Measurements from ENCODE around the gene ZRSR2.
"Not testable (repeated sequence)": the region's sequence is repeated elsewhere in the genome, so short reads cannot be mapped to it uniquely, and the experiment has no call there.

Gene ZRSR2, protein sequence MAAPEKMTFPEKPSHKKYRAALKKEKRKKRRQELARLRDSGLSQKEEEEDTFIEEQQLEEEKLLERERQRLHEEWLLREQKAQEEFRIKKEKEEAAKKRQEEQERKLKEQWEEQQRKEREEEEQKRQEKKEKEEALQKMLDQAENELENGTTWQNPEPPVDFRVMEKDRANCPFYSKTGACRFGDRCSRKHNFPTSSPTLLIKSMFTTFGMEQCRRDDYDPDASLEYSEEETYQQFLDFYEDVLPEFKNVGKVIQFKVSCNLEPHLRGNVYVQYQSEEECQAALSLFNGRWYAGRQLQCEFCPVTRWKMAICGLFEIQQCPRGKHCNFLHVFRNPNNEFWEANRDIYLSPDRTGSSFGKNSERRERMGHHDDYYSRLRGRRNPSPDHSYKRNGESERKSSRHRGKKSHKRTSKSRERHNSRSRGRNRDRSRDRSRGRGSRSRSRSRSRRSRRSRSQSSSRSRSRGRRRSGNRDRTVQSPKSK

DNA sequence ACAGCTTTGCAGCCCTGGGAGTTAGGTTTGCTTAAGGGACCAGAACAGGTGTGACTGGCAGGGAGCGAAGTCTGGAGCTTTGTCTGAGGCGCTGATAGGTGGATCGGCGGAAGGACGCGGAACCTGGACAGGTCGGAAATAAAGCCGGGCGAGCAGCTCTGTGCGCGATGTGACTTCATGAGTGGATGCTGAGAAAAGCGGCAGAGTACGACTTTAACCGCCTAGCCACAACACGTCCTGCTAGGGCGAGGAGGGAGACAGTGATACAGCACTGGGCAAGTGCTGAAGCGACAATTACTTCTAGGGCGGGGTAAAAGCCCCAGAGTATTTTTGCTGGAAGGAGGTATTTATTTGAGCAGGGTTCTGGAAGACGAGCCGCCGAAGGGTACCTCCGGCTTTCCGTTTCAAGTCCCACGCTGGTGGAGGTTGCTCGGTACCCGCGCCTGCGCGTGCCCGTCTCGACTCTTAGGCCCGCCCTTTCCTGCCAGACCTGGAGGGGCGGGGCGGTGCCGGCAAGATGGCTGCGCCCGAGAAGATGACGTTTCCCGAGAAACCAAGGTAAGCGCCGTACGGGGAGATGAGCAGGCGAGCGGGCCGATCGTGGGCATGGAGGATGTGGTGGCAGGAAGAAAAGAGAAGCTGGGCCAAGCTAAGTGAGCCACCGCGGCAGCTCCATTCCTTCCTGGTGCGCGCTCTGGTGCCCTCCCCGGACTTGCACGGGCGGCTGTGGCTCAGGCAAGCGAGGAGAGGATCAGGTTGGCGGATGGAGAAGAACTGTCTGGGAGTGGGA is at the start of gene ZRSR2:
Gene ZRSR2 (plus strand): TSS at position 506 of the 790 bp plus-strand sequence. CDS start 12 bp downstream, at position 518.
- peak in 1 of 2 experiments; percentile 11 for DNase-seq (ENCODE audit: low read depth in 2 of 2)

DNA sequence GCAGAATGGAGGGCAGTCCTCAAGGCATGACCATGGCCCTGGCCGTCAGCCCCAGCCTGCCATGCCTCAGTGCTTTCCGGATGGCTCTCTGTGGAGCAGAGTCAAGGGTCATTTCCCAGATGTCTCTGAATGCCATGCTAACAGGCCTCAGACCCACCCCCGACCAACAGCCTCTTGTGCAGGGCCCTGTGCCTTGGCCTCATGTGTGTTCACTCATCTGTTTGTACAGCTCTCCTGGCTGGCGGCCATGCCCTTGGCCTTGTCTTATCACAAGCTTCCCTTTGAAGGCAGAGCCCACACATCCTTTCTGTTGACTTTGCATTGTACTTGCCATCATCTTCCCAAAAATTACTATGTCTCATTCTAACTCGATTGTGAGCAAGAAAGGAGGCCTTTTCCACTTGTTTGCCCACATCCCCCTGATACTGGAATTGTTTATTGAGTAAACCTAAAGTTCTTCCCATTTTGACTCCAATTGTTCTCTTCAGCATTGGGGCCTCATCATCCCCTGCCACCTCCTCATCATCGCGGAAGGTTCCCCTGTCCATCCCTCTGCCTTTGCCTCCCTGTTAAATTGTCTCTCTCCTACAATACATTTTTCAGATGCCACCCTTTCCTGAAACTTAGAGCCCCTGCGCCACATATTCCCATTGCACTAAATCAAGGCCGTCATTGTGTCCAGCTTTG is 46.0 kb upstream of the ZRSR2 start:
- DNase-seq (ENCODE audit: low read depth in 2 of 2): no peak

DNA sequence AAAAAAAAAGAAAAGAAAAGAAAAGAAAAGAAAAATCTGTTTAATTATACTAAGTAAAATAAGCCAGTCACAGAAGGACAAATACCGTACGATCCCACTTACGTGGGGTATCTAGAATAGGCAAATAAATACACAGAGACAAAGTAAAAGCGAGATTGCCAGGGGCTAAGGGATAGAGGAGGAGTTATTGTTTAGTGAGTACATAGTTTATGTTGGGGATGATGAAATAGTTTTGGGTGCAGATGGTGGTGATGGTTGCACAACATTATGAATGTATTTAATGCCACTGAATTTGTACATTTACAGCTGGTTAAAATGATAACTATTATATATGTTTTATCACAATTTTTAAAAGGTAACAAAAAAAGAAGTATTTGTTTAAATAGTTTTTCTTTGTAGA is 45.1 kb upstream of the ZRSR2 start:
- DNase-seq (ENCODE audit: low read depth in 2 of 2): no peak

DNA sequence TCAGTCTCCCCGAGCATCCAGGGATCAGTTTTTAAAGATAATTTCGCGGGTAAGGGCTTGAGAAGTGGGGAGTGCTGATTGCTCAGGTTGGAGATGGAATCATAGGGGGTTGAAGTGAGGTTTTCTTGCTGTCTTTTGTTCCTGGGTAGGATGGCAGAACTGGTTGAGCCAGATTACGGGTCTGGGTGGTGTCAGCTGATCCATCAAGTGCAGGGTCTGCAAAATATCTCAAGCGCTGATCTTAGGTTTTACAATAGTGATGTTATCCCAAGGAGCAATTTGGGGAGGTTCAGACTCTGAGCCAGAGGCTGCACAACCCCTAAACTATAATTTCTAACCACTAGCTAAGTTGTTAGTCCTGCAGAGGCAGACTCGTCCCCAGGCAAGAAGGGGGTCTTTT is 43.6 kb upstream of the ZRSR2 start:
- not testable (repeated sequence) for DNase-seq (ENCODE audit: low read depth in 2 of 2)

DNA sequence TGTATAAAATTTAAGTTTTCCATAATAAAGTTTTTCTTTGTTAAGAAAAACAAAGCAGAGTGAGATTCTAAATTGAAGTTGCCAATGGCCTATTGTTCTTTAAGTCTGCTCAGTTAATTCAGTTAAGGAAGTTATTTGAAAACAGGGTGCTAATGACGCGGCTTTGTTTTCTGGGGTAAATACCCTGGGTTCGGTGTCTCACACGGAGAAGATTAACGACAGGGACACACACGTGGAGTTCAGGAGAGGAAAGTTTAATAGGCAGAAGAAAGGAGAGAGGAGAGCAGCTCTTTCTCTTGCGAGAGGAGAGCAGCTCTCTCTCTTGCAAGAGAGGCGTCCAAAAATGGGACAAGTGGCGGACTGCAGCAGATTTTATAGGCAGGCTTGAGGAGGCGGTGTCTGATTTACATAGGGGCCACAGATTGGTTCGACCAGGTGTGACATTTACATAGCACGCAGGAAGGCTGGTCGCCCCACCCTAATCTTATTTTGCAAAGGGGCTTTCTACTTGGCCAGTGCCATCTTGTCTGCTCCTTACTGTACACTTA is 42.6 kb upstream of the ZRSR2 start:
- no peak for DNase-seq (ENCODE audit: low read depth in 2 of 2)

DNA sequence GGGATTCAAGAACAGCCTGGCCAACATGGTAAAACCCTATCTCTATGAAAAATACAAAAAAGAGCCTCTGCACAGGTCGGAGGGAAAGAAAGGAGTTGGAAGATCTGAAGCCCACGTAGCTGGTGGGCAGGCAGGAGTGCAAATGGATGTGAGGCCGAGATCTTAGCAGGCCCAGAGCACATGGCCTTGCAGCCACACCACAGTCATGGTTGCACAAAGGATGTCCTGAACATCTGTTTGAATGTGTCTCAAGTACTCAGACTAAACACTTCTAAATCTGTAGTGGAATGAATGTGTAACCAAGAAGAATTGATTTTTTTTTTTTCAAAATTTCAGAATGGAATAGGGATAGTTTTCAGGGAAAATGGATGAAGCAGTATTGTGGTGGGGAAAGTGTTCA is 41.4 kb upstream of the ZRSR2 start:
- DNase-seq (ENCODE audit: low read depth in 2 of 2): no peak

DNA sequence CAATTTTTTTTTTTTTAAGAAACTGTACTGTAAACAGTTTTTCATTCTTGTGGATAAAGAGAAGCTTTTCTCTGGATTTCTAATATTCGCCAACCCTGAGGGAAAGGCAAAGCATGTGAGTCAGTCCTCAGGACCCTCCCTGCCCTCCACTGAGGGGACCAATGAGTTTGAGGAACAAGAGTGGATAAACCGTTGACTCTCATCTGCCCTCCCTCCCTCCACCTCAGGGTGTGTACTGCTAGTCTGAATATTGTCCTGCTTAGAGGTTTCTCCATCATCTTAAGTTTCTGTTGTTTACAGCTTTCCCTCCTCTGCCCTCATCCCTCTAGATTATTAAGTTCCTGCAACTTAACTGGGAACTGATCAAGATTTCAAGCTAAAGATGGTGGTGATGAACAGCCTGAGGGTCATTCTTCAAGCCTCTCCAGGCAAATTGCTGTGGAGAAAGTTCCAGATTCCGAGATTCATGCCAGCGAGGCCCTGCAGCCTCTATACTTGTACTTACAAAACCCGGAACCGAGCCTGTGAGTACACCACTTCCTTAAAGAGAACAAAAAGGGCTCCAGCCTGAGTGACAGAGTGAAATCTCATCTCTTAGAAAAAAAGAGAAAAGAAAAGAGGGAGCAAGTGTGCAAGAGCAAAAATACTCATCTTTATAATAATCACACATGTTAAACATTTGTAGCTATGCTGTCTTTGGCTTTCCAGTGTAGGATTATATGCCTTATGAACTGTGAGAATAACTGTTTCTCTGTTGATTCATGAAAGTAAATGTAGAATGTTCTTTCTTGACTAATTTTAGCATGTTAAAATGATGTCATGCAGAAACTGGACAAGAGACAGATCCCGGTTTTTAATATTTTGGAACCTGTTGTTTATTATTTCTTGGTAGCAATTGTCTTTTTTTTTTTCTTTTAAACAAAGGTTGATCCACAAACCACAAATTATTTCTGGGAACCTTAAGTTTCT is 40.4 kb upstream of the ZRSR2 start:
- no peak for DNase-seq (ENCODE audit: low read depth in 2 of 2)

DNA sequence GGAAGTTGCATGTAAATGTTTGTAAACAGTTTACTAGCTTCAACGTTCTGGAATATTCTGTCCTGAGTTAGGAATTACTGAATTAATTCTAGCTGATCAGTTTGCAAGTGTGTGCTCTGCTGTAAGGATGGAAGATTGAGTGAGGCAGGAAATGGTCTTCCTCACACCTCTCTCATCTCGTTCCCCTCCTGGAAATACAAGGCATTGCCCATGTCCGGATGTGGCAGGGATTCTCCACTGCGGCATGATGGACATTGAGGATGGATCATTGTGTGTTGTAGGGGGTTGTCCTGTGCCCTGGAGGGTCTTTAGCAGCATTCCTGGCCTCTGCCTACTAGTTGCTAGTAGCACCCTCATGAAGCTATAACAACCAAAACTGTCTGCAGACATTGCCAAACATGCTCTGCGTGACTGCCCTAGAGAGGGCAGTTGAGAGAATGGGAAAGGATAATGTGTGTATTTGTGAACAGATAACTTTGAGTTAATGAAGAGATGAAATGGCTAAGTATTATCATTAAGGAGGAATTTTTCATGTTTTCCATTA is 39.6 kb upstream of the ZRSR2 start:
- DNase-seq (ENCODE audit: low read depth in 2 of 2): no peak

DNA sequence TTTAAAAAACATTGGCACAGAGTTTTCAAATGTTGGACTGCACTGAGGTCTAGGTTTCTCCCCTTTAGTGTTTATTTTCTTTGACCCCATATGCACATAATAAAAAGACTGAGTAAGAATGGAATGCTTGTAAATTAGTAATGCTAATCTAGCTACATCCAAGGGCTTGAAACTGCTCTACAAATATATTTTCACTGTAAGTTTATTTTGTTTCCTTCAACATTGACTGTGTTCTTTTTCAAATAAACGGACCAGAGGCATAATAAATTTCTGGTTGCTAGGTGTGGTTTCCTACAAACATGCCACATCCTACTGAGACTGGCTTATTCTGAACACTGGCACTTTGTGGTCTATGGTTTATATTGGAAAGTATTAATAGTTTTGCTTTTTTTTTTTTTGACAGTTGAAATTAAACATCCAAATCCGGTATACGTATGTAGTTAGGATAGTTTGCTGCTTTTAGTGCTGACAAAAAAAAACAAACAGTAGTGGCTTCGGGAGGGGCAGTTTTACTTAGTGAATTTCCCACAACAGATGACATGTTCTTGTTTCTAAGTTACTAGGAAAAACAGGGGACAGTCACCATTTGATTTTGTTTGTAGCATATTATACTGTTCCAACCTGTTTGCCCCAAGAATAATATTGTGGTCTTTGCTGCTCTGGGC is 39.0 kb upstream of the ZRSR2 start:
- DNase-seq (ENCODE audit: low read depth in 2 of 2): no peak

DNA sequence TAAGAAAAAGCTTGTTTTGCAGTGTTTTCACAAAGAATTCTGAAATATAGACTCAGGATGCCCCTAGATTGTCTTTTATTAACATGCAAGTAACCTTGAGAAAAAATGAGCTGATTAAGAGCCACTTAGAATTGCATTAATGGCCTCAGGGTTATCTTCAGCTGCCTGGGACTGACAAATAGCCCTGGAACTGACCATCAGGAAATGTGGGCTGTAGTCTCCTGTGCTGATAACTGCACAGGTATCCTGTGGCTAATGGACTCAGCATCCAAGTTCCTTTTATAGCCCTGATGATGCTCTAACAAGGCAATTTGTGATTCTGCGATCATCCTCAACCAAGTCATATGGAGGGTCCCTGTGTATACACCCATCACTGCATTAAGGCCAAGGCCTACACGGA is 35.2 kb upstream of the ZRSR2 start:
- DNase-seq (ENCODE audit: low read depth in 2 of 2): no peak

DNA sequence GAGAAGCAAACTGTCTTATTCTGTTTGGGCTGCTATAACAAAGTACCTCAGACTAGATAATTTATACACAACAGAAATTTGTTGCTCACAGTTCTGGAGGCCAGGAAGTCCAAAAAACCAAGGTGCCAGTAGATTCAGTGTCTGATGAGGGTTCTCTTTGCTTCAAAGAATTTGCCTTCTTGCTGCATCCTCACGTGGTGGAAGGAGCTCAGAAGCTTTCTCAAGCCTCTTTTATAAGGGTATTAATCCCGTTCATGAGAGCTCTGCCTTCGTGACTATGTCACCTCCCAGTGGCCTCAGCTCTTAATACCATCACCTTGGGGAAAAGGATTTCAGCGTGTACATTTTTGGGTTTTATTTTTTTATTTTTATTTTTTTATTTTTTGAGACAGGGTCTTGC is 32.1 kb upstream of the ZRSR2 start:
- no peak for DNase-seq (ENCODE audit: low read depth in 2 of 2)

DNA sequence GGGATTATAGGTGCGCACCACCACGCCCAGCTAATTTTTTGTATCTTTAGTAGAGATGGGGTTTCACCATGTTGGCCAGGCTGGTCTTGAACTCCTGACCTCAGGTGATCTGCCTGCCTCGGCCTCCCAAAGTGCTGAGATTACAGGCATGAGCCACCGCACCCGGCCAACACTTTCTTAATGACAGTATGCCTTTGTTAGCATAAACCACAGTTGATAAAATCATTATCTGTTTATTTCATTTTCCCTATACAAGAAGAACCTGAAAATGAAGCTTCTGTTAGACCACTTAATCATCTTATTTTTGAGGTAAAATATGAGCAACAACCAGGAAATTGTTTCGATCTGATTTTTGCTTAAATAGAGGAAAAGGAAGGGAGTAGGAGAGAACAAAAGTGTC is 30.4 kb upstream of the ZRSR2 start:
- DNase-seq (ENCODE audit: low read depth in 2 of 2): not testable (repeated sequence)

DNA sequence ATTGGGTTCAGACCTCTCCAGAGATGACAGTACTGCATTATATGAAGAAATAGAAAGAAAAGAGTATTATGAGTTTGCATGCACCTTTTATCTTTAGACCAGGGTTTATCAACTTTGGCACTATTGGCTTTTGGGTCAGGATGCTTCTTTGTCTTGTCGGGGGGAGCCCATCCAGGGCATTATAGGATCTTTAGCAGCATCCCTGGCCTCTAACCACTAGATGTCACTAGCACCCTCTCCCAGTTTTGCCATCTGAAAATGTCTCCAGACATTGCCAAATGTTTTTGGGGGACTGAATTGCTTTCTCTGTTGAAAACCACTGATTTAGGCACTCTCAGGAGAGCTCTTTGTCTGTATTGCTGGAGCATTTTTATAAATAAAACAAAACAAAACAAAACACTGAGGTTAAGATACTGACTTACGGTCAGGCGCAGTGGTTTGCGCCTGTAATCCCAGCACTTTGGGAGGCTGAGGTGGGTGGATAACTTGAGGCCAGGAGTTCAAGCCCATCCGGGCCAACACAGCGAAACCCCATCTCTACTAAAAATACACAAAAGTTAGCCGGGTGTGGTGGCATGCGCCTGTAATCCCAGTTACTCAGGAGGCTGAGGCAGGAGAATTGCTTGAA is 28.6 kb upstream of the ZRSR2 start:
- DNase-seq (ENCODE audit: low read depth in 2 of 2): no peak

DNA sequence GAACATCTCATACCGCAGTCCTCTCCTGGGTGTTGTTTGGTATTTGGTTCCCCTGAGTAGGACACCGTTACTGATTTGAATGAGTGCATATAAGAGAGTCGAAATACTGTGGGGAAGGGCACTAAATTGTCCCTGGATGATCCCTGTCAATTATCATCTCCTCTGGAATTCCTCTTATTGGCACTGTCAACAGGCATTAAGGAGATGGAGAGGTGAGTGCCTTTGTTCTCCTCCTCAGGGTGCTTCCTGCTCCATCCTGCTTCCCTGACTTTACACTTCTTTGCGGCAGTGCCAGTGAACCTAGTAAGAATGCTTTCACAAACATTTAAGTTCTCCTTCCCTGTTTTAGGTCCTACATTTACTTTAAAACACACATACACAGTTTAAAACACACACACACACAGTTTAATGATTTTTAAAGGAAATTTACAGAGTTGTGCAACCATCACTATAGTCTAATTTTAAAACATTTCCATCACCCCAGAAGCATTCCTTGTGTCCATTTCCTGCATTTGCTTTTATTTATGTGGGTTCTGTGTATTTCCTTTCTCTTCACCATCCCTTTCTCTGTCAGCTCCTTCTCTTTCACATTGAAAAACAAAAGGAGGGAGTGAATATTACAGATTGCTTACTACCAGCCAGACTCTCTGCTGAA is 20.9 kb upstream of the ZRSR2 start:
- no peak for DNase-seq (ENCODE audit: low read depth in 2 of 2)

DNA sequence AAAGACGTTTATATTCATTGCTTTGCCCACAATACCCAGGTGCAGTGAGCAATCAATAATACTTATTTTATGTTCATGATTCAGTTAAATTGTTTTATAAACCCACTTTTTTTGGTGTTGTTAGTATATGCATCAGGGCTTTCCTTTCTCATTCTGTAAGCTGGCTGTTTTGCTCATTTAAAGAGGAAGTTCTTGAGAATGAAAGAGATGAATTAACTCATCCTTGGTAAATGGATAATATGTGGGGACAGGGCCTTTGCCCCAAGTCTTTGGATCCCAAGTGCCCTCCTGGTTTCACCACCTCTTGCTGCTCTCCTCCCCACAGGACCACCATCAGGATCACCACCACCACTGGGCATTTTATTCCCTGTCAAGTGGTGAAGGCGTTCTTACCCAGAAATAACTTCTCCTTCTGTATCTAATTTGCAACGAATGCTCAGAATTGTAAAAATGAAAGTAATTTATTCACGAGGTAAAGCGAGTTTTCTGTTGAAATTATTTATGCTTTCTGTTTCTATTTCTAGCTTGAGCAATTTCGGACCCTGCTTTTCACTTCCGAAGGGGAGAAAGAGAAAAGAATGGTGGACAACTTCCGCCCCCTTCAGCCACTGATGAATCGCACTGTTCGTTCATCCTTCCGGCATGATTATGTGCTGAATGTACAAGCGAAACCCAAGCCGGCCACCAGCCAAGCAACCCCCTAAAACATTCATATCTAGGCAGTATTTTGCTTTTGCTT is 8.2 kb upstream of the ZRSR2 start:
- DNase-seq (ENCODE audit: low read depth in 2 of 2): no peak

DNA sequence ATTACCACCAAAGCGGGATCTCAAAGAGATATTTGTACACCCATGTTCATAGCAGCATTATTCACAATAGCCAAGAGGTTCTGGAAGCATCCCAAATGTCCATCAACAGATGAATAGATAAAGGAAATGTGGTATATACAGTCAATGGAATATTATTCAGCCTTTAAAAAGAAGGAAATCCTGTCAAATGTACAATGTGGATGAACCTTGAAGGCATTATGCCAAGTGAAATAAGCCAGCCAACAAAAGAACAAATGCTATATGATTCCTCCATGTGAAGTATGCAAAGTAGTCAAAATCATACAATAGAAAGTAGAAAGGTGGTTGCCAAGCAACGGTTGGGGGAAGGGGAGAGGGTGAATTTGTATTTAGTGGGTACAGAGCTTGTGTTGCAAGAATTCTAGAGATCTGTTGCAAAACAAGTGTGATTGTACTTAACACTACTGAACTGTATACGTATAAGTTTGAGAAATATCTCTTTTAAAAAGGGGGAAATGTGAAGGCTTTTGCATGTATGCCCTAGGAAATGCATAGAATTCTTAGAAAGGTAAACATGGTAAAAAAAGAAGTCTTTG is 5.0 kb upstream of the ZRSR2 start:
- no peak for DNase-seq (ENCODE audit: low read depth in 2 of 2)

DNA sequence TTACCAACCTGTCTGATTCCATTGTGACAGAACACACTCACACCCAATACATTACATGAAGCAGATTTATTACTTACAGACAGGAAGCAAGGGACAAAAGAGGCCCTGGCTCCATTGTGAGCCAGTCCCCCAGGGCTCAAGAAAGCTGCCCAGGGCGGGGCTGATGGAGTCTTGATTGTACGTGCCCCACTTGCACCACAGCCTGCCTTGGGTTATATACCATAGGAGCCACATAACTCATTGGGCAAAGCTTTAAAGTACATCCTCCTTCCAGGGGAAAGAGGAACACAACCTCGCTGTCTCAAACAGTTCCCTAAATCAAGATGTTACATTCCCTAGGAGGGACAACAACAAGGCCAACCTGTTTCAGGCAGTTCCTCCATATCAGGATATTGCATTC is 3.4 kb upstream of the ZRSR2 start:
- no peak for DNase-seq (ENCODE audit: low read depth in 2 of 2)

DNA sequence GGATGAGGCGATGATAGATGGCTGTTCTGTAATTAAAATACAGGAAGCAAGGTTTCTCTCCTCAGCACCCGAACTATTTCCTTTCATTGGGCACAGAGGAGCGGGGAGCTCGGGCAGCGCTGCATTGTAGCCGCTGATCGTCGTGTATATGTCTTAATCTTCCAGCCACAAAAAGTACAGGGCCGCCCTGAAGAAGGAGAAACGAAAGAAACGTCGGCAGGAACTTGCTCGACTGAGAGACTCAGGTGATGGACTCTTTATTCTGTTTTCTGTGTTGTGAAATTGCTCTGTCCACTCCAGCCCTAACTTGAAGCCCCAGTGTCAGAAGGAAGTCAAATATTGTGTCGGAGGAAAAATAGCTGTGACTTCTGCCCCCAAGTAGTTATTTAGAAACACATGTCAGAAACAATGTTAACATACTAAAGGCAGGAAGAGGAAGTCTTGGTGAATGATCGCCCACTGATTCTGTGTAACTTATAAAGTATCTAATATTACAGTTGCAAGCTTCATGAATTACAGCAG is 546 bp downstream of the ZRSR2 start:
- DNase-seq (ENCODE audit: low read depth in 2 of 2): no peak
